Coronary artery (tissue), 2 donors: Measurements from ENCODE around the gene CLIC2.
"Not testable (repeated sequence)": the region's sequence is repeated elsewhere in the genome, so short reads cannot be mapped to it uniquely, and the experiment has no call there.

Source experiments
- DNase-seq: peaks from one replicate; pipeline ENCODE4 v3.0.0-alpha.2; 2017; ENCODE audit warnings: low spot score
- H3K27ac ChIP-seq, 2 donors: fragments of 200-600 bp; sonication (generic); one replicate each; pipeline ENCODE4 v1.5.1; 2016 to 2019
- H3K4me3 ChIP-seq: fragments of 200-600 bp; sonication (generic); 2 replicates; pipeline ENCODE4 v1.5.1; 2016; ENCODE audit warnings: mild to moderate bottlenecking, moderate library complexity
- CTCF ChIP-seq: fragments of 200-600 bp; sonication (generic); IDR thresholded peaks from one replicate; pipeline ENCODE4 v1.5.1; 2019; ENCODE audit warnings: antibody characterized with exemption

CLIC2 gene

DNA sequence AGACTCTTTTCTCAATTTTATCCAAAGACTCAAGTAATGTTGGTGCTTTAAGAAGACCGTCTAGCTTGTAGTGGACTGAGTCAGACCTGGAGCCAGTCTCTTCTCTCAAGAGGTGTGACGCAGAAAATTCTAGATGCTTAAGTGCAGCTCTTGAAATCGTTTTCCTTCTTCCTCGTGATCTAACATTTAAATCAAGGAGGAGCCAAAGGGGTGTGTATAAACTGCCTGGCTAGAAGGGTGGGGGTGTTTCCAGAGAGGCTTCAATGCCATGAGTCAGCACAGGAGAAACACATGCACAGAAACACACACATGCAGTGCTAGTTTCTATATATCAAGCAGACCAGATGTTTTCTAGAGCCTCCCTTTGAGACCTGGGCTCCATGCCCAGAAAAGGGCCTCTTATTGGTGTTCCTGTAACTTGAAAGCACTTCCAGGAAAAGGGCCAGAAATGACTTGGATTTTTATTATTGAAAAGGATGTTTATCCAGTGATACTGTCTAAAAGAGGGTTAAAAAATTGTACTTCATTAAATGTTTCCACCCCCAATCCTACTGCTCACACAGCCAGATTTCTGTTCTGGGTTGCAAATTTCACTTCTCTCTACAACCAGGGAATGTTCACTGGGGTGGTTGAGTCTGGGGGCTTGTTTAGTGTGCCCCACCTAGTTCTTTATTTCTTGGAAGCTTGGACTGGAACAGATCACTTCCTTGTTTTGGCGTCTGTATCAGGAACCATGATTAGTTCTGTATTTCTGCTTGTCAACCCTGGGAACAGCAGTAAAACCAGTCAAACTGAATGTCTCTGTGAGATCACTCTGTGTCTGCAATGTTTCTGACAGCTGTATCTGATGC lies at the start of gene CLIC2:
CLIC2 (minus strand) TSS at position 129 of the 851 bp plus-strand sequence. CDS start 187 bp downstream, outside the sequence.
- TF ChIP-seq CTCF = no peak
- Histone ChIP-seq H3K4me3 (peak within 1 kb of the TSS; percentile 55), H3K27ac (peak within 1 kb of the TSS; percentile 30 to 42)
- DNase-seq = no peak

DNA sequence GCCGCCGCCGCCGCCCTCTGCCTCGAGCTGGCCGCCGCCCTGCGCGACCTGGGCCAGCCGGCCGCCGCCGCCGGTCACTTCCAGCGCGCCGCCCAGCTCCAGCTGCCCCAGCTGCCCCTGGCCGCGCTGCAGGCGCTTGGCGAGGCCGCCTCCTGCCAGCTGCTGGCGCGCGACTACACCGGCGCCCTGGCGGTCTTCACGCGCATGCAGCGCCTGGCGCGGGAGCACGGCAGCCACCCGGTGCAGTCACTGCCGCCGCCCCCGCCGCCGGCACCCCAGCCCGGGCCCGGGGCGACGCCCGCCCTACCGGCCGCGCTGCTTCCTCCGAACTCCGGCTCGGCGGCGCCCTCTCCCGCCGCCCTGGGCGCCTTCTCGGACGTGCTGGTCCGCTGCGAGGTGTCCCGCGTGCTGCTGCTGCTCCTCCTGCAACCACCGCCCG lies 48.1 kb upstream of the CLIC2 start:
- DNase-seq, H3K4me3 ChIP-seq, H3K27ac ChIP-seq: not testable (repeated sequence)

DNA sequence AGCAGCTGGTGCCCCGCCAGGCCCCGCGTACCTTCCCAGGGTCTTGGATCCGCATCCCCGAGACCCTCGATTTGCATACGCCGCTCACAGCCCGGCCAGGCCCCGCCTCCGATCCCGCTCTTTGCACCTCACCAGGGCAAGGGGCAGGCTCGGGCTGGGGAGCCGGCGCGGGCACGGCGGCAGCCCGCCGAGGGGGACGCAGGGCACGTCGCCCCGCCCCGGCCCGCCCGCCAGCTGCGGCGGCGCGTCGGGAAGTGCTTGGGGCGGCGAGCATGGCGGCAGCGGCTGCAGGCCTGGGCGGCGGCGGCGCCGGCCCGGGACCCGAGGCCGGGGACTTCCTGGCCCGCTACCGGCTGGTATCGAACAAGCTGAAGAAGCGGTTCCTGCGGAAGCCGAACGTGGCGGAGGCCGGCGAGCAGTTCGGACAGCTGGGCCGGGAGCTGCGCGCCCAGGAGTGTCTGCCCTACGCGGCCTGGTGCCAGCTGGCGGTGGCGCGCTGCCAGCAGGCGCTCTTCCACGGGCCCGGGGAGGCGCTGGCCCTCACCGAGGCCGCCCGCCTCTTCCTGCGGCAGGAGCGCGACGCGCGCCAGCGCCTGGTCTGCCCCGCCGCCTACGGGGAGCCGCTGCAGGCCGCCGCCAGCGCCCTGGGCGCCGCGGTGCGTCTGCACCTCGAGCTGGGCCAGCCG lies 47.6 kb upstream of the CLIC2 start, which contains the start of gene F8A2:
F8A2 (plus strand) TSS at position 253 of the 686 bp plus-strand sequence; CDS start at position 273, 20 bp downstream.
- H3K4me3 ChIP-seq, DNase-seq, H3K27ac ChIP-seq: not testable (repeated sequence)

GRCh38 chrX:155379802-155380201 lies 45.4 kb upstream of the CLIC2 start:
- DNase-seq, H3K27ac ChIP-seq, H3K4me3 ChIP-seq: not testable (repeated sequence)

- H3K27ac ChIP-seq, DNase-seq, H3K4me3 ChIP-seq: not testable (repeated sequence)
Observed at GRCh38 chrX:155373777-155374458, 39.5 kb upstream of the CLIC2 start.

GRCh38 chrX:155363712-155364111 lies 29.3 kb upstream of the CLIC2 start:
- not testable (repeated sequence) for DNase-seq, H3K4me3 ChIP-seq

DNA sequence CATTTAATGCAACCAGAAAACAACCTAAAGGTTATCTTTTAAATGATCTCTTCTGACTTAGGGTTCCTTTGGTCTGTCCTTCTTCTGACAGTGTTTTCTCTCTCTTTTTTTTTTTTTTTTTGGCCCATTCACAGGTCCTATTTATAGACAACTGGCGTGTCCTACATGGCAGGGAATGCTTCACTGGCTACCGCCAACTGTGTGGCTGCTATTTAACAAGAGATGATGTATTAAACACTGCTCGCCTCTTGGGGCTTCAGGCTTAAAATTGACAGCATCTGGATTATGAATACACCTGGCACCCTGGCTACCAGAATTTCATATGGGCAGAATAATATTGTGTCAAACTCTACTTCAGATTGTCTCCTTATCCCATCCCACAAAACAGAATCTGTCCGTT lies 15.0 kb upstream of the CLIC2 start:
- not testable (repeated sequence) for H3K27ac ChIP-seq, H3K4me3 ChIP-seq, DNase-seq

More at GRCh38 chrX:155363712-155364111, 29.3 kb upstream of the CLIC2 start:
- H3K27ac ChIP-seq = not testable (repeated sequence)

GRCh38 chrX:155345689-155346088 lies 11.3 kb upstream of the CLIC2 start:
- DNase-seq, H3K27ac ChIP-seq, H3K4me3 ChIP-seq: not testable (repeated sequence)

DNA sequence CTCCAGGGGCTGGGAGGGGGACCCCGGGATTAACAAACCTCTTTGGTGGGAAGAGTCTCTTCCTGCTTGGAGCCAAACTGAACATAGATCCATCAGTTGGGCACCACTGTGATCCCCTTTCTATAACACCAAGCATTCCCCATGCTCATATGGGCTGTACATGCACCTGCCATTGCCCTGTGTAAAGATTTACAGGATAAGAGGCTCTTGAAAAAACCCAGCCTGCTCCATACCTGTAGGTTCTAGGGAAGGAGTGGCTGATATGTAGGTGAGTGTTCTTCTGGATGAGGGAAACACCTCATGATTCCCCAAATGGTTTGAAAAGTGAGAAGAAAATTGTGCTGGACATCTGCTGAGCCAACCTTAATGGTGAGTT lies 911 bp upstream of the CLIC2 start:
- H3K4me3 ChIP-seq, DNase-seq: not testable (repeated sequence)
- peak overlapping the region in 1 of 2 donors; percentile 42 for H3K27ac ChIP-seq

GRCh38 chrX:155333544-155334100 lies 792 bp downstream of the CLIC2 start:
- H3K27ac ChIP-seq = peak overlapping the region in 1 of 2 donors; percentile 42
- DNase-seq = no peak
- no peak for TF ChIP-seq CTCF
- peak overlapping the region; percentile 55 for H3K4me3 ChIP-seq

DNA sequence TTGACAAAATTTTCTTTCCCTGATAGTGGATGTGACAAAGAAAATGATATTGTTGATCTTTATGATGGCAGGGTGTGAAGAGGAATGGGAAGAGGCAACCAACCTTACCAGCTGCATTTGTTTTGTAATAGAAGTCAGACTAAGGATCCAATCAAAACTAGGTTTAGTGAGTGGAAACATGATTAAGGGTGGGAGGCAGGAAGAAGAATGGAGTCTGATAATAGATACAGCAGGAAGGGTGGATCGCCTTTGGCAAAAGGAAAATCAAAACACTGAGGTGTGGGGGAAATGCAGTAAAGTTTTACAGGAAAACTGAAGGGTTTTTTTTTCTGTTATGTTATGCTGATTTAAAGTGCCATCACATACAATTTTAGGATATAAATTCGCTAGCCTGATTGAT lies 3.4 kb downstream of the CLIC2 start:
- Histone ChIP-seq H3K4me3 (no peak overlapping the region), H3K27ac (no peak overlapping the region)
- TF ChIP-seq CTCF = no peak
- no peak for DNase-seq
